ENCODE data around the gene RAB44. TPM values are rescaled to one million over a fixed set of nuclear protein-coding genes. Genes with fewer than 3 reads are reported as not detected.

Gene RAB44
- total and polyA plus RNA-seq, 2 of the 13 experiments (the other 11 are each of a cell fraction or from before 2014, with no cell fraction given) = not detected

DNA sequence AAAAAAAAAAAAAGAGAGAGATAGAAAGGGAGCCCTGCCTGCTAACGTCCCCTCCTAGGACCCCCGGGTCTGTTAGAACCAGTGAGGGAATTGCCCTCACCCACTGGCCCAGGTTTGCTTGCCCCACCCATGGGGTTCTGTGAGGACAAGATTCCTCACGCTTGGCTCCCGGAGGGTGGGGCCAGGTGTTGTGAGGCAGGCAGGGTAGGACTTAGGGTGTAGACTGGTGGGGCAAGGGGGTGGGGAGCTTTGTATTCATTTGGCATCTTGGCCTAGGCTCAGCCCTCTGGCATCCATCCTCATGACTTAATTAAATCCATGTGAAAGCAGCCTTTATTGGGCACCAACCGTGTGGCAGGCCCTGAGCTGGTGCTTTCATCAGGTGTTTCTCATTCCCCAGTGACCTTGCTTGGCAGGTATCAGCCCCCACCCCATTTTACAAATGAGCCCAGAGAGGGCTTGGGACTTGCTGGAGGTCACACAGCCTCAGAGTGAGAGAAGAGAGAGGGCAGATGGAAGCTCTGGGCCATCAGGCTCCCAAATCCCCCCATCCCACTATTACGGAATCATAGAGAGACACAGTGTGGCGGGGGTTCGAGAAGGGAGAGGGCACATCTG is 19.0 kb downstream of the RAB44 start:
- POLR2A ChIA-PET = no interaction called here
- CTCF ChIA-PET (ENCODE audit: low intra/inter-chr PET ratio, low total read pairs) = no interaction called here
- TF ChIP-seq MAFF (IDR thresholded peaks at IDR 0.05; ENCODE audit: low read depth, low read length) (no peak), ZNF761 (CRISPR knock-in tag; conservative IDR thresholded peaks at IDR 0.05) (no peak), ZNF768 (CRISPR knock-in tag; IDR thresholded peaks at IDR 0.05) (peak; percentile 91), ZNF235 (CRISPR knock-in tag; IDR thresholded peaks at IDR 0.05; ENCODE audit: borderline replicate concordance) (no peak), NFE2L1 (CRISPR knock-in tag; IDR thresholded peaks at IDR 0.05; ENCODE audit: borderline replicate concordance) (no peak), ZNF616 (CRISPR knock-in tag; IDR thresholded peaks at IDR 0.05; ENCODE audit: low read depth) (no peak), HNRNPUL1 (IDR thresholded peaks at IDR 0.05; ENCODE audit: low read depth, low read length) (no peak), TEAD2 (CRISPR knock-in tag; IDR thresholded peaks at IDR 0.05) (no peak)
- TF ChIP-seq, protein P1, sequence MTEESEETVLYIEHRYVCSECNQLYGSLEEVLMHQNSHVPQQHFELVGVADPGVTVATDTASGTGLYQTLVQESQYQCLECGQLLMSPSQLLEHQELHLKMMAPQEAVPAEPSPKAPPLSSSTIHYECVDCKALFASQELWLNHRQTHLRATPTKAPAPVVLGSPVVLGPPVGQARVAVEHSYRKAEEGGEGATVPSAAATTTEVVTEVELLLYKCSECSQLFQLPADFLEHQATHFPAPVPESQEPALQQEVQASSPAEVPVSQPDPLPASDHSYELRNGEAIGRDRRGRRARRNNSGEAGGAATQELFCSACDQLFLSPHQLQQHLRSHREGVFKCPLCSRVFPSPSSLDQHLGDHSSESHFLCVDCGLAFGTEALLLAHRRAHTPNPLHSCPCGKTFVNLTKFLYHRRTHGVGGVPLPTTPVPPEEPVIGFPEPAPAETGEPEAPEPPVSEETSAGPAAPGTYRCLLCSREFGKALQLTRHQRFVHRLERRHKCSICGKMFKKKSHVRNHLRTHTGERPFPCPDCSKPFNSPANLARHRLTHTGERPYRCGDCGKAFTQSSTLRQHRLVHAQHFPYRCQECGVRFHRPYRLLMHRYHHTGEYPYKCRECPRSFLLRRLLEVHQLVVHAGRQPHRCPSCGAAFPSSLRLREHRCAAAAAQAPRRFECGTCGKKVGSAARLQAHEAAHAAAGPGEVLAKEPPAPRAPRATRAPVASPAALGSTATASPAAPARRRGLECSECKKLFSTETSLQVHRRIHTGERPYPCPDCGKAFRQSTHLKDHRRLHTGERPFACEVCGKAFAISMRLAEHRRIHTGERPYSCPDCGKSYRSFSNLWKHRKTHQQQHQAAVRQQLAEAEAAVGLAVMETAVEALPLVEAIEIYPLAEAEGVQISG (CRISPR knock-in tag; IDR thresholded peaks at IDR 0.05) = no peak

More for the DNA sequence above, 19.0 kb downstream of the RAB44 start:
- H2AFZ ChIP-seq (ENCODE audit: low read length) = no peak overlapping the region
- WGBS (ENCODE audit: low lambda C conversion rate) = 37% methylated on average over 7 of the region's 8 CpGs
- FAIRE-seq (no peak), DNase-seq (ENCODE audit: low spot score) (no peak), ATAC-seq (no peak)
- in situ Hi-C loops (cut with HindIII; ENCODE audit: extremely low pct_ligation_motif_present, low pct_unique_long_range_greater_than_20kb) (no loop called here), intact Hi-C loops (cut with micrococcal nuclease; ENCODE audit: unreplicated experiment) (no loop called here)
- H3K27me3 ChIP-seq (ENCODE audit: control insufficient read depth in 1 of 2, insufficient read depth in 2 of 2, low read length in 2 of 2) = peaks cover 21 to 64% of the 10 kb centered on the region in 2 experiments
- no peaks in the 10 kb centered on the region for H3K36me3 ChIP-seq (replicated peaks in 1 of 2; ENCODE audit: control insufficient read depth in 1 of 2, insufficient read depth in 2 of 2, low read length in 2 of 2)
- H3K9ac ChIP-seq (ENCODE audit: insufficient read depth, low read depth, low read length) = no peak overlapping the region
- no peak overlapping the region for H3K27ac ChIP-seq (ENCODE audit: extremely low read length, insufficient read depth, low read length)
- no peak overlapping the region for H3K4me3 ChIP-seq (replicated peaks in 1 of 3; ENCODE audit: insufficient read depth in 1 of 3, low read depth in 2 of 3, low read length in 3 of 3)
- no peaks in the 10 kb centered on the region for H4K20me1 ChIP-seq (ENCODE audit: insufficient read depth, low read length)
- H3K4me2 ChIP-seq (ENCODE audit: low read depth, low read length) = no peak overlapping the region
- H3K9me3 ChIP-seq (ENCODE audit: low read length) = no peaks in the 10 kb centered on the region
- no peaks in the 10 kb centered on the region for H3K4me1 ChIP-seq (ENCODE audit: insufficient read depth, low read length)
- BruUV-seq (replicated peaks) = no TSS peak
- no peaks in the 10 kb centered on the region for H3K79me2 ChIP-seq (ENCODE audit: insufficient read depth, low read length)
